Measurements from ENCODE around the gene GLMP.

- TF ChIP-seq POLR2AphosphoS5 (IDR thresholded peaks at IDR 0.05; ENCODE audit: low read depth, low read length) (peak; percentile 7; the same call in 1 of the 2 replicates), POLR2A (IDR thresholded peaks at IDR 0.05; ENCODE audit: low read depth, low read length) (peak; percentile 24; the same call in 1 of the 2 replicates), TAF1 (IDR thresholded peaks at IDR 0.05; ENCODE audit: borderline replicate concordance, low read depth, low read length) (no peak)
These were observed 14.2 kb downstream of the GLMP start for GRCh38 chr1:156281281-156281680.
